HepG2 (cell line): Measurements from ENCODE around the gene IGFBP7.

ENCODE experiments used
- MAZ ChIP-seq, 2 experiments: sonication (generic) in 1 of 2; formaldehyde crosslinking in 1 of 2; IDR thresholded peaks; 2 replicates each; pipeline versions ENCODE4 v1.5.0 to v1.6.1; 2012 to 2020; ENCODE audit warnings: low read depth in 2 of 2, mild to moderate bottlenecking in 2 of 2, borderline replicate concordance in 1 of 2, improper control_type of control experiment in 1 of 2, low read length in 1 of 2, missing genetic modification reagents in 1 of 2, moderate library complexity in 1 of 2
- NBN ChIP-seq: fragments of 450-650 bp; conservative IDR thresholded peaks from 2 replicates; pipeline ENCODE4 v1.6.1; 2017
- POLR2A ChIP-seq, 2 experiments: IDR thresholded peaks; 2 replicates each; pipeline ENCODE4 v1.6.1; 2011; ENCODE audit warnings: low read depth in 2 of 2, low read length in 2 of 2, mild to moderate bottlenecking in 1 of 2, moderate library complexity in 1 of 2; ENCODE audit not compliant: insufficient read depth in 1 of 2
- RBM39 ChIP-seq: fragments of 200-400 bp; formaldehyde crosslinking; IDR thresholded peaks from one replicate; pipeline ENCODE4 v1.6.1; 2018; ENCODE audit warnings: antibody characterized with exemption, mild to moderate bottlenecking, low read depth, low read length; ENCODE audit not compliant: poor library complexity, severe bottlenecking
- ZNF562 ChIP-seq: sonication (generic); formaldehyde crosslinking; IDR thresholded peaks from 2 replicates; pipeline ENCODE4 v1.8.0; 2022; ENCODE audit warnings: missing genetic modification reagents, borderline replicate concordance
- TF ChIP-seq, protein P1 (sequence below): sonication (generic); formaldehyde crosslinking; IDR thresholded peaks from 2 replicates; pipeline ENCODE4 v1.4.0; 2020; ENCODE audit warnings: mild to moderate bottlenecking, low read depth, missing genetic modification reagents
- TF ChIP-seq, protein P2 (sequence below): sonication (generic); formaldehyde crosslinking; IDR thresholded peaks from 2 replicates; pipeline ENCODE4 v1.5.0; 2020; ENCODE audit warnings: mild to moderate bottlenecking, missing genetic modification reagents, moderate library complexity

DNA sequence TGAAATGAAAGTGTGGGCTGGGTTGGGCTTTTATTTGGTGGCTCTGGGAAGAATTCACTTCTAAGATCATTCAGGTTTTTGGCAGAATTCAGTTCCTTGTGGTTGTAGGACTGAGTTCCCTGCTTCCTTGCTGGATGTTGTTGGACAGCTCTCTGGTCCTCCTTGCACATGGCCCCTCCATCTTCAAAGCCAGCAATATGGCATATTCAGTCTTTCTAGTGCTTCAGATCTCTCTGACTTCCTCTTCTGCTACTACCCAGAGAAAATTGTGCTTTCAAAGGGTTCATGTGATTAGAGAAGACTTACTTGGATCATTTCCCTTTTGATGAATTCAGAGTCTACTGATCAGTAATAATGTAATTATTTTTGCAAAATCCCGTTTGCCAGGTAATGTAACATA, 12.8 kb upstream of the IGFBP7 start:
- no peak for TF ChIP-seq NBN
- no peak for TF ChIP-seq ZNF562
- TF ChIP-seq, protein P1, sequence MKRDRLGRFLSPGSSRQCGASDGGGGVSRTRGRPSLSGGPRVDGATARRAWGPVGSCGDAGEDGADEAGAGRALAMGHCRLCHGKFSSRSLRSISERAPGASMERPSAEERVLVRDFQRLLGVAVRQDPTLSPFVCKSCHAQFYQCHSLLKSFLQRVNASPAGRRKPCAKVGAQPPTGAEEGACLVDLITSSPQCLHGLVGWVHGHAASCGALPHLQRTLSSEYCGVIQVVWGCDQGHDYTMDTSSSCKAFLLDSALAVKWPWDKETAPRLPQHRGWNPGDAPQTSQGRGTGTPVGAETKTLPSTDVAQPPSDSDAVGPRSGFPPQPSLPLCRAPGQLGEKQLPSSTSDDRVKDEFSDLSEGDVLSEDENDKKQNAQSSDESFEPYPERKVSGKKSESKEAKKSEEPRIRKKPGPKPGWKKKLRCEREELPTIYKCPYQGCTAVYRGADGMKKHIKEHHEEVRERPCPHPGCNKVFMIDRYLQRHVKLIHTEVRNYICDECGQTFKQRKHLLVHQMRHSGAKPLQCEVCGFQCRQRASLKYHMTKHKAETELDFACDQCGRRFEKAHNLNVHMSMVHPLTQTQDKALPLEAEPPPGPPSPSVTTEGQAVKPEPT (CRISPR knock-in tag) = no peak
- no peak for TF ChIP-seq RBM39
- no peak for TF ChIP-seq POLR2A (IDR thresholded peaks at IDR 0.05; ENCODE audit: insufficient read depth in 1 of 2, low read depth in 2 of 2, low read length in 2 of 2)
- TF ChIP-seq, protein P2, sequence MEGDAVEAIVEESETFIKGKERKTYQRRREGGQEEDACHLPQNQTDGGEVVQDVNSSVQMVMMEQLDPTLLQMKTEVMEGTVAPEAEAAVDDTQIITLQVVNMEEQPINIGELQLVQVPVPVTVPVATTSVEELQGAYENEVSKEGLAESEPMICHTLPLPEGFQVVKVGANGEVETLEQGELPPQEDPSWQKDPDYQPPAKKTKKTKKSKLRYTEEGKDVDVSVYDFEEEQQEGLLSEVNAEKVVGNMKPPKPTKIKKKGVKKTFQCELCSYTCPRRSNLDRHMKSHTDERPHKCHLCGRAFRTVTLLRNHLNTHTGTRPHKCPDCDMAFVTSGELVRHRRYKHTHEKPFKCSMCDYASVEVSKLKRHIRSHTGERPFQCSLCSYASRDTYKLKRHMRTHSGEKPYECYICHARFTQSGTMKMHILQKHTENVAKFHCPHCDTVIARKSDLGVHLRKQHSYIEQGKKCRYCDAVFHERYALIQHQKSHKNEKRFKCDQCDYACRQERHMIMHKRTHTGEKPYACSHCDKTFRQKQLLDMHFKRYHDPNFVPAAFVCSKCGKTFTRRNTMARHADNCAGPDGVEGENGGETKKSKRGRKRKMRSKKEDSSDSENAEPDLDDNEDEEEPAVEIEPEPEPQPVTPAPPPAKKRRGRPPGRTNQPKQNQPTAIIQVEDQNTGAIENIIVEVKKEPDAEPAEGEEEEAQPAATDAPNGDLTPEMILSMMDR = no peak
- TF ChIP-seq MAZ (IDR thresholded peaks at IDR 0.05; ENCODE audit: borderline replicate concordance, low read depth, low read length) = no peak
- no peak for TF ChIP-seq MAZ (CRISPR knock-in tag; IDR thresholded peaks at IDR 0.05; ENCODE audit: low read depth)
